ENCODE results near the gene PRAMEF10. TPM values are rescaled to one million over a fixed set of nuclear protein-coding genes. Genes with fewer than 3 reads are reported as not detected.
"Not testable (repeated sequence)": the region's sequence is repeated elsewhere in the genome, so short reads cannot be mapped to it uniquely, and the experiment has no call there.

The PRAMEF10 gene
- total and polyA plus RNA-seq, 2 donors = 0.07 TPM; not detected in 1

DNA sequence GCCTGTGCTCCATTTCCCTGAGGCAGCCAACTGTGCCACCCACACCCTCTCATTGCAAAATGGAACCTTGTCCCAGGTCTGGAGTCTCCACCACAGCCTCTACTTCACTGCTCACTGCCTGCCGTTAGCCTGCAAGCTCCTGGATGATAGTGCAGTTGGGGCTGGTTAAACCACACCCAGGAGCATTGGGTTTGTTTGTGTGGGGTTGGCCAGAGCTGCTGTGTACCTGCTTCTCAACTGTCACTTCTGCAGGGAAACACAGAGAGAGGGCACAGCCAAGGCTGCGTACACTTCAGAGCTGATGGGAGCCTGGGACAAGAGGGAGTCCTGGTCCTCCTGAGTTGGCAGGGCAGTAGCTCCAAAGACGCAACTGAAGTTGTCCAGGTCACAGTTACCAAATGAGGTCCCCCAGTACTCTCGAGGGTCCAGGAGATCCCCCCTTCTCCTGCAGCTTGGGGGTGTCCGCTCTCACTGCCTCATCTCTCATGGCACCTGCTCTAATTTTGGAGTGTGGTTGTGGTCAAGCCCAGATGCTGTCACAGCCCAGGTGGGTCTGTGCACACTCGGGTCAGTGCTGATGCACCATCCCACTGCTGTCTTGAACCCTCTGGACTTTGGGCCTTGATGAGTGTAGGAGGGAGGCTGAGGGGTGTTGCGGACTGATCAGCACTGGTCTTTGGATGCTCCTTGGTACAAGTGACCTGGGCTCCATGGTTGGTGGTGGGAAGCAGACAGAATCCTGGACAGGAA is 34.8 kb downstream of the PRAMEF10 start:
- not testable (repeated sequence) for H3K4me3 ChIP-seq (ENCODE audit: low read length in 2 of 2); H3K4me1 ChIP-seq (ENCODE audit: control insufficient read depth in 2 of 2, insufficient read depth in 2 of 2, low read length in 2 of 2); H3K27me3 ChIP-seq (ENCODE audit: control insufficient read depth in 2 of 2, insufficient read depth in 1 of 2, low read length in 1 of 2); DNase-seq (ENCODE audit: low read depth in 6 of 9, low spot score in 9 of 9); H3K36me3 ChIP-seq (ENCODE audit: control insufficient read depth in 2 of 2, insufficient read depth in 2 of 2, low read length in 1 of 2); H3K9me3 ChIP-seq (ENCODE audit: control insufficient read depth in 2 of 2, insufficient read depth in 1 of 2, low read length in 1 of 2); H3K27ac ChIP-seq (ENCODE audit: low read depth in 1 of 2, low read length in 1 of 2)
- WGBS = 84% methylated on average over 4 of the region's 7 CpGs

DNA sequence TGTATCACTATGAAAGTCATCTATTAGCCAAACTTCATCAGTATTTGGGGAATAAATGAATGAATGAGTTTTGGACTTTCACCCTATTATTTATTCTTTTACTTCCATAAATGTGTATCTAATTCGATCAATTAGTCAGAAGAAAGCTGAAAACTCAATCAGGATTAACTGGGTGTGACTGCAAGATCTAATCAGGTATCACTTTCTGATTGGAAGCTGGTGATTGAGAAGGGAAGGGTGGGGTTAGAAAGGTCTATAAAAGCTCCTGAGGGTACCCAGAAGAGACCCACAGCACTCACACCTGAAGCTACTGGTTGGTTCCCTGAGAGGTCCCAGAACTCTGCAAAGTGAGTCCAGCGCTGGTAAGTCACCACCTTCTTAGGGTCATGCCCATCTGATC is 41.3 kb downstream of the PRAMEF10 start, which contains the start of gene PRAMEF2:
PRAMEF2 (plus strand) TSS at position 301 of the 400 bp plus-strand sequence. CDS start 1,924 bp downstream, outside the sequence.
- H3K4me3 ChIP-seq (ENCODE audit: low read length in 2 of 2); DNase-seq (ENCODE audit: low read depth in 6 of 9, low spot score in 9 of 9); H3K36me3 ChIP-seq (ENCODE audit: control insufficient read depth in 2 of 2, insufficient read depth in 2 of 2, low read length in 1 of 2); H3K9me3 ChIP-seq (ENCODE audit: control insufficient read depth in 2 of 2, insufficient read depth in 1 of 2, low read length in 1 of 2); H3K27me3 ChIP-seq (ENCODE audit: control insufficient read depth in 2 of 2, insufficient read depth in 1 of 2, low read length in 1 of 2); H3K27ac ChIP-seq (ENCODE audit: low read depth in 1 of 2, low read length in 1 of 2); H3K4me1 ChIP-seq (ENCODE audit: control insufficient read depth in 2 of 2, insufficient read depth in 2 of 2, low read length in 2 of 2): not testable (repeated sequence)
- 73% methylated on average over 2 of the region's 2 CpGs for WGBS

GRCh38 chr1:12851779-12852178 is 46.3 kb downstream of the PRAMEF10 start:
- Histone ChIP-seq H3K9me3 (ENCODE audit: control insufficient read depth in 2 of 2, insufficient read depth in 1 of 2, low read length in 1 of 2) (no peaks in the 10 kb centered on the region), H3K27me3 (ENCODE audit: control insufficient read depth in 2 of 2, insufficient read depth in 1 of 2, low read length in 1 of 2) (no peaks in the 10 kb centered on the region), H3K27ac (ENCODE audit: low read depth in 1 of 2, low read length in 1 of 2) (no peak overlapping the region), H3K36me3 (ENCODE audit: control insufficient read depth in 2 of 2, insufficient read depth in 2 of 2, low read length in 1 of 2) (no peaks in the 10 kb centered on the region), H3K4me3 (ENCODE audit: low read length in 2 of 2) (no peak overlapping the region), H3K4me1 (ENCODE audit: control insufficient read depth in 2 of 2, insufficient read depth in 2 of 2, low read length in 2 of 2) (no peaks in the 10 kb centered on the region)
- no peak for DNase-seq (ENCODE audit: low read depth in 6 of 9, low spot score in 9 of 9)
- 77% methylated on average over 4 of the region's 4 CpGs for WGBS

GRCh38 chr1:12848620-12849019 is 49.5 kb downstream of the PRAMEF10 start, which contains the start of gene HNRNPCL1:
HNRNPCL1 (minus strand) TSS chr1:12848720; CDS start chr1:12848289, 431 bp downstream.
- not testable (repeated sequence) for H3K9me3 ChIP-seq (ENCODE audit: control insufficient read depth in 2 of 2, insufficient read depth in 1 of 2, low read length in 1 of 2); H3K36me3 ChIP-seq (ENCODE audit: control insufficient read depth in 2 of 2, insufficient read depth in 2 of 2, low read length in 1 of 2); H3K27ac ChIP-seq (ENCODE audit: low read depth in 1 of 2, low read length in 1 of 2); H3K4me1 ChIP-seq (ENCODE audit: control insufficient read depth in 2 of 2, insufficient read depth in 2 of 2, low read length in 2 of 2); H3K4me3 ChIP-seq (ENCODE audit: low read length in 2 of 2); H3K27me3 ChIP-seq (ENCODE audit: control insufficient read depth in 2 of 2, insufficient read depth in 1 of 2, low read length in 1 of 2); DNase-seq (ENCODE audit: low read depth in 6 of 9, low spot score in 9 of 9)
- WGBS = 93% methylated on average over 7 of the region's 7 CpGs

Other genes with a start within 250 kb of the PRAMEF10 start
- gene AADACL3, start 182.2 kb downstream of the PRAMEF10 start, total RNA-seq = 0.05 TPM
- gene AADACL3, start 182.2 kb downstream of the PRAMEF10 start, polyA plus RNA-seq = 0.07 TPM
- not detected for gene CFAP107, start 152.1 kb downstream of the PRAMEF10 start, total RNA-seq
- 0.16 TPM for gene CFAP107, start 152.1 kb downstream of the PRAMEF10 start, polyA plus RNA-seq
- gene PRAMEF12, start 124.5 kb downstream of the PRAMEF10 start, total RNA-seq = 0.05 TPM
- gene PRAMEF12, start 124.5 kb downstream of the PRAMEF10 start, polyA plus RNA-seq = 0.50 TPM
- 0.05 TPM for gene PRAMEF1, start 106.9 kb downstream of the PRAMEF10 start, total RNA-seq
- gene PRAMEF1, start 106.9 kb downstream of the PRAMEF10 start, polyA plus RNA-seq = 0.11 TPM
- not detected for gene PRAMEF11, start 66.9 kb downstream of the PRAMEF10 start, total RNA-seq
- gene PRAMEF11, start 66.9 kb downstream of the PRAMEF10 start, polyA plus RNA-seq = 0.05 TPM
- gene HNRNPCL1, start 49.5 kb downstream of the PRAMEF10 start, total RNA-seq = not detected
- gene HNRNPCL1, start 49.5 kb downstream of the PRAMEF10 start, polyA plus RNA-seq = not detected
- gene PRAMEF2, start 41.2 kb downstream of the PRAMEF10 start, total RNA-seq = 0.05 TPM
- 0.09 TPM for gene PRAMEF2, start 41.2 kb downstream of the PRAMEF10 start, polyA plus RNA-seq
- not detected for gene PRAMEF4, start 12.1 kb downstream of the PRAMEF10 start, total RNA-seq
- gene PRAMEF4, start 12.1 kb downstream of the PRAMEF10 start, polyA plus RNA-seq = 0.05 TPM
- gene PRAMEF7, start 18.3 kb upstream of the PRAMEF10 start, total RNA-seq = not detected
- gene PRAMEF7, start 18.3 kb upstream of the PRAMEF10 start, polyA plus RNA-seq = 0.23 TPM
- 0.09 TPM for gene PRAMEF6, start 49.3 kb upstream of the PRAMEF10 start, total RNA-seq
- 0.21 TPM for gene PRAMEF6, start 49.3 kb upstream of the PRAMEF10 start, polyA plus RNA-seq
- not detected for gene PRAMEF27, start 158.3 kb upstream of the PRAMEF10 start, total RNA-seq
- gene PRAMEF27, start 158.3 kb upstream of the PRAMEF10 start, polyA plus RNA-seq = 0.07 TPM
- 0.09 TPM for gene HNRNPCL3, start 162.5 kb upstream of the PRAMEF10 start, total RNA-seq
- 0.07 TPM for gene HNRNPCL3, start 162.5 kb upstream of the PRAMEF10 start, polyA plus RNA-seq
- 0.14 TPM for gene PRAMEF25, start 172.5 kb upstream of the PRAMEF10 start, total RNA-seq
- gene PRAMEF25, start 172.5 kb upstream of the PRAMEF10 start, polyA plus RNA-seq = 0.21 TPM
- not detected for gene HNRNPCL2, start 218.6 kb upstream of the PRAMEF10 start, total RNA-seq
- 0.14 TPM for gene HNRNPCL2, start 218.6 kb upstream of the PRAMEF10 start, polyA plus RNA-seq

Measured in thymus (tissue), 11 donors.